ENCODE data around the gene FMNL3.

- no peak for TF ChIP-seq CTCF (conservative IDR thresholded peaks at IDR 0.05)
- TF ChIP-seq EZH2 (IDR thresholded peaks at IDR 0.05; ENCODE audit: low read depth), result no peak
Measured at GRCh38 chr12:49728446-49728845, 21.2 kb upstream of the FMNL3 start.
